HG03432 (cell line): ENCODE results near the gene RNF151.

Source experiments
- ATAC-seq: cut with Tn5 transposase; IDR thresholded peaks from one replicate; pipeline ENCODE4 v1.9.1; 2021; ENCODE audit warnings: mild to moderate bottlenecking, moderate library complexity; ENCODE audit not compliant: unreplicated experiment

RNF151 gene

GRCh38 chr16:1976216-1976520, 9.5 kb downstream of the RNF151 start:
- ATAC-seq: no peak

DNA sequence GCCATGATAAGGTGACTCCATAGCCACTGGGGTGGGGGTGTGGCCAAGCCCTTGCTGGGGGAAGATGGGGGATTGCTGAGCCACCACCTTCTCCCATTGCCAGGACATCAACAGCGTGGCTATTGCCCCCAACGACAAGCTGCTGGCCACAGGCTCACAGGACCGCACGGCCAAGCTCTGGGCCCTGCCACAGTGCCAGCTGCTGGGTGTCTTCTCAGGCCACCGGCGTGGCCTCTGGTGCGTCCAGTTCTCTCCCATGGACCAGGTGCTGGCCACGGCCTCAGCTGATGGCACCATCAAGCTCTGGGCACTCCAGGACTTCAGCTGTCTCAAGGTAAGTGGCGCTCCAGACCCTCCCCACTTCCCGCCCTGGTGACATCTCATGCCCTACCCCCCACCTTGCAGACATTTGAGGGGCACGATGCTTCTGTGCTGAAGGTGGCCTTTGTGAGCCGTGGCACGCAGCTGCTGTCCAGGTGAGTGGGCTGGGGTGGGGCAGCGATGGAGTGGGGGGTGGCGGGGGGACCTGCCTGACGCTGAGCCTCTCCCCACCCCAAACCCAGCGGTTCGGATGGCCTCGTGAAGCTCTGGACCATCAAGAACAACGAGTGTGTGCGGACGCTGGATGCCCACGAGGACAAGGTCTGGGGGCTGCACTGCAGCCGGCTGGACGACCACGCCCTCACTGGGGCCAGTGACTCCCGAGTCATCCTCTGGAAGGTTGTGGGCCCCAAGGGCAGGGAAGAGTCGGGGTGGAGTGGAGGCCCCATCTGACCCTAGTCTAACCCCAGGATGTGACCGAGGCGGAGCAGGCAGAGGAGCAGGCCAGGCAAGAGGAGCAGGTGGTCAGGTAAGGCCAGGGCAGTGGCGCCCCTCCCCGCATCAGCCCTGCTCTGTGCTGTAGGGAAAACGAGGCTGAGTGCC, 10.6 kb downstream of the RNF151 start:
- no peak for ATAC-seq

- ATAC-seq: no peak
Observed at GRCh38 chr16:1977875-1978268, 11.2 kb downstream of the RNF151 start.

DNA sequence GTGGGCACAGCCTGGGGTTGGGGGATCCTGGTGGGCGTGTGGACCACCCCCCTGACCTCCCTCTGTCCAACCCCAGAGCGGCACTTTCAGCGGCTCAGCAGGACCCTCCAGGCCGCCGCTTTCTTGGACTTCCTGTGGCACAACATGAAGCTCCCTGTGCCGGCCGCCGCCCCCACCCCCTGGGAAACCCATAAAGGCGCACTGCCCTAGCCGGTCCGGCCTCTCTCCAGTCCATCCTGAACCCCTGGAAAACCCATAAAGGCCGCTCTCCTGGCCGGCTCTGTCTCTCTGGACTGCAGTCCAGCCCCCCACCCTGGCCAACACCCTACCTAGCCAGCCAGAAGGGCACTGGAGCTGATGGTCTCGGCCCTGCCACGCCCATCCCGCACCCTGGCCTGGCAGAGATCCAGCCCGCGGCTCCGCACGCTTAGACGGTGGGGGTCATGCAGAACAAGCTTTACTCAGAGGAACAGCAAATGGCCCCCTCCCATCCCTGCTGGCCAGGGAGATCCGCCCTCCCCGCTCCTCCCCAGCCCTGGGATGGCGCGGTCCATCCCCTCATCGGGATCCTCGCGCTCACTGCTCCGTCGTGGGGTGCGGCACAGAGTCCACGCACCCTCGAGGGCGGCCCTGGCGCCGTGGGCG, 11.9 kb downstream of the RNF151 start:
- ATAC-seq: no peak

- no peak for ATAC-seq
Observed at GRCh38 chr16:1979271-1980029, 12.8 kb downstream of the RNF151 start.

DNA sequence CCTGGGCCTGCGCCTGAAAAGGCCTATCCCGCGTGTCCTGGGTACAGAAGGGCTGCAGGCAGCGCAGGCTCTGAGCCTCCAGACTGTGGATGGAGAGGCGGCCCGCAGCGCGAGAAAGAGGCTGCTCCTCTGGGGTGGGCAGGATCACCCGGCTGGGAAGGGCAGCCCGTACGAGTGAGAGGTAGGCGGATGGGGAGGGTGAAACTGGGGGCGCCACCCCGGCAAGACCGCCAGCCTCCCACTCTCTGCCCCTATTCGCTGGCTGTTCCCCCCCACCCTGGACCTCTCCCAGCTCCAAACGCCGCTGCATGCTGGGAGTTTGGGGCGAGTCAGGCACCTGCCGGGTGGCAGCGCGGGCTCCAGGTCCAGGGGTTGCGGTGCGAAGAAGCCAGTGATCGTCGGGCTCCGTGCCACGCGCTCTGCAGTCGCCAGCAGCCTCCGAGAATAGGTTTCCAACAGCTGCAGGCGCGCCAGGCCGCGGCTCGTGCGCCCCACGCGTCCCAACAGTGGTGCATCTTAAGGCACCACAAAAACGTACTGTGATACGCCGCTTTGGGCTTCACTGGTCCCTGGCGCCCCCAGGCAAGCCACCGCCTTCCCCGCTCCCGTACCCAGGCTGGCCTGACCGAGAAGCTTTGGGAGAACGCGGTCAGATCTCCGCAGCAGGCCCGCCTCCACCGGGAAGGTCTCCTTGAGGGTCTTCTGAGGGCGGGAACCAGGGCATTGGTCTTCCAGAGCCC, 13.5 kb downstream of the RNF151 start:
- no peak for ATAC-seq

DNA sequence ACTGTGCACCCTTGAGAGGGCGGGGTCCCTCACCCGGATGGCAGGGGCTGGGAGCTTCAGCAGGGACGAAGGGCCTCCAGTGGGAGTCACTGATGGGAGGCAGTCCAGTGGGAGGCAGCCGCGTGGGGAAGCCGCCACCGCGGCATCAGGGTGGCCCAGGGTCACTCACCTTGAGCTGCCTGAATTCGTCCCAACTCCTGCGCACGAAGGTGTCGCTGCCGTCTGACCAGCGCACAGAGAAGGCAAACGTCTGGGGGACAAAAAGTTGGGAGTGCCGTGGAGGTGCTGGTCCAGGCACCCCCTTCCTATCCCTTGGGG, 14.1 kb downstream of the RNF151 start:
- no peak for ATAC-seq

DNA sequence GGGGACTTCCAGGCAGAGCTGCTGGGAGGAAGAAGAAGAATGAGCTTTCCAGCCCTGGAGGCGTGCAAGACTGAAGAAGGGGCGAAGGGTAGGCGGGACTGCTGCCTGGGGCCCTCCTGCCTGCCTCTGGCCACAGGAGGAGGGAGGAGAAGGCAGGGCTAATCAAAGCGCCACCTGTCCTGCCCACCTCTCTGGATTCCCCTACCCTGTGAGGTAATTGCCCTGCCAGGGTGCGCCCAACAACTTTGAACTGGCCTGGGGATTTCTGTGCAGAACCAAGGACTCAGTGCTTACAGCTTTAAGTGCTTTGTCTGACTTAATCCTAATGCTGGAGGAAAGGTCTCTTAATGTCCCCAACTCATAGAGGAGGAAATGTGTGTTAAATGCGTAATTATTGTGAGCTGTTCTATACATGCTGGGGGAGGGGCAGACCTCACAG, 14.8 kb downstream of the RNF151 start, which contains the start of gene NOXO1:
Gene NOXO1, minus strand, starts transcription at position 72 of the 439 bp plus-strand sequence. CDS start 290 bp downstream, outside the sequence.
- no peak for ATAC-seq

DNA sequence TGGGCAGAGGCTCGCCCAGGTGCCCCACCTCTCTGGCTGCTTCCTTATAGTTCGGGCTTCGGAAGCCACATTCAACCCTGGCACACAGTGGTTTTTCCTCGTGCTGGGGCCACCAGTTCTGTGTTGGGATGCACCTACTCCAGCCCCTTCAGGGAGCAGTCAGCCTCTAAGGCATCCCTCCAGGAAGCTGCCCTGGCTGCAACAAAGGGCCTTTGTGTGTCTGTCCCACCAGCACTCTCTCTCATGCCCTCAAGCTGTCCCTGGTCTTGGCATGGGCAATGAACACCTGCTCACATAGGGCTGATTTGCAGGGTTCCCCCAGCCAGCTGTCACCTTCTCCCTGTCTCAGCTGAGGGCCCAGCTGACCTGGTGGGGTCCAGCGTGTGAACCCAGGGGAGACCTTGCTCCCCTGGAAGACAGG, 15.4 kb downstream of the RNF151 start:
- ATAC-seq: no peak

DNA sequence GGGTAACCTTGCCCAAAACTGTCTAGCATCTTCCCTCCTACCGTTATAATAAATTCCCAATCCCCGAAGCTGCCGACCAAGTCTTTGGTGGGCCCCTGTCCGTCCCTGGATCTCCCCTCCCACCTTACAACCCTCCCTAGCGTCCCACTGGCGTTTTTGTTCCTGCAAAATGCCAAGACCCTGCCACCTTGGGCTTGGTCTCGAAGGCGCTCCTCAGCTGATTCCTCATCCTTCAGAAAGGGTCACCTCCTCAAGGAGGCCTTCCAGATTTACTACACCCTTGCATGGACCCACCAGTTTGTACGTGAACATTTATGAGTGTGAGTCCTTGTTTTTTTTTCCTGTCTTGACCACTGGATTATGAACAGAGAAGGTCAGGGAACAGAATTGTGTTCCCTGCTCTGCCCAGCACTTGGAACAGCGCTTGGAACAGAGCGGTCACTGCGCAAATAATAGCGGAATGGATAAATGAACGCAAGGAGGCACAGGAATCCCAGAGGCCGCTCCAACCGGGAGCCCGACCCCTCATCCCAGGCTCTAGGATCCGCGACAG, 16.4 kb downstream of the RNF151 start:
- ATAC-seq: no peak

- ATAC-seq: peak; percentile 78
Observed at GRCh38 chr16:1983544-1984346, 17.1 kb downstream of the RNF151 start, which contains the start of gene GFER. Gene GFER (plus strand): TSS chr16:1984193. CDS start chr16:1984219, 26 bp downstream.

DNA sequence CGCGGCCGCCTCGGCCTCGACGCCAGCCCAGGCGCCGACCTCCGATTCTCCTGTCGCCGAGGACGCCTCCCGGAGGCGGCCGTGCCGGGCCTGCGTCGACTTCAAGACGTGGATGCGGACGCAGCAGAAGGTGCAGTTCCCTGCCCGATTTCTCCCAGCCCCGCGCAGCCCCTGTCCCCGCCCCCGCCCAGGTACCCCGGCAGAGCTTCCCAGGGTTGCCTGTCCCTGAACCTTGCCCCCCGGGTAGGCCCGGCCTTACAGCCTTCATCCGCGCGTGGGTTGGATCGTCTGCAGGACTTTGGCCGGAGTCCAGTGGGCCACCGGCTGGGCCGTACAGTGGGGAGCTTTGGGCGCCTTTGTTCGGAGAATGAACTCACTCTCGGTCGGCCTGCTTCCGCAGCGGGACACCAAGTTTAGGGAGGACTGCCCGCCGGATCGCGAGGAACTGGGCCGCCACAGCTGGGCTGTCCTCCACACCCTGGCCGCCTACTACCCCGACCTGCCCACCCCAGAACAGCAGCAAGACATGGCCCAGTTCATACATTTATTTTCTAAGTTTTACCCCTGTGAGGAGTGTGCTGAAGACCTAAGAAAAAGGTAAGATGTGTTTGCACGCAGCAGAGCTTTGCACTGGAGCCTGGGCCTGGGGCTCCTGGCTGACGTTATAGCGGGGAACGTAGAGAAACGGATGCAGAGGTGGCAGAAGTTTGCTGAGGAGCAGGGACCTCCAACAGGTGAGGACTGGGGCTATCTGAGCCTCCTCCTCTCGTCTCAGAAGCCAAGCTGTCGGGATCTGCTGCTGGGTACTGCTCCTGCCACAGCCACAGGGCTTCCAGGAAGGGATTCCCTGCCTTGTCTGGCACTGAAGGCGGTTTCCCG, 17.9 kb downstream of the RNF151 start:
- peak; percentile 5 for ATAC-seq

- no peak for ATAC-seq
Observed at GRCh38 chr16:1985466-1986150, 19.0 kb downstream of the RNF151 start.

- ATAC-seq: no peak
Observed at GRCh38 chr16:1987198-1987597, 20.5 kb downstream of the RNF151 start.

DNA sequence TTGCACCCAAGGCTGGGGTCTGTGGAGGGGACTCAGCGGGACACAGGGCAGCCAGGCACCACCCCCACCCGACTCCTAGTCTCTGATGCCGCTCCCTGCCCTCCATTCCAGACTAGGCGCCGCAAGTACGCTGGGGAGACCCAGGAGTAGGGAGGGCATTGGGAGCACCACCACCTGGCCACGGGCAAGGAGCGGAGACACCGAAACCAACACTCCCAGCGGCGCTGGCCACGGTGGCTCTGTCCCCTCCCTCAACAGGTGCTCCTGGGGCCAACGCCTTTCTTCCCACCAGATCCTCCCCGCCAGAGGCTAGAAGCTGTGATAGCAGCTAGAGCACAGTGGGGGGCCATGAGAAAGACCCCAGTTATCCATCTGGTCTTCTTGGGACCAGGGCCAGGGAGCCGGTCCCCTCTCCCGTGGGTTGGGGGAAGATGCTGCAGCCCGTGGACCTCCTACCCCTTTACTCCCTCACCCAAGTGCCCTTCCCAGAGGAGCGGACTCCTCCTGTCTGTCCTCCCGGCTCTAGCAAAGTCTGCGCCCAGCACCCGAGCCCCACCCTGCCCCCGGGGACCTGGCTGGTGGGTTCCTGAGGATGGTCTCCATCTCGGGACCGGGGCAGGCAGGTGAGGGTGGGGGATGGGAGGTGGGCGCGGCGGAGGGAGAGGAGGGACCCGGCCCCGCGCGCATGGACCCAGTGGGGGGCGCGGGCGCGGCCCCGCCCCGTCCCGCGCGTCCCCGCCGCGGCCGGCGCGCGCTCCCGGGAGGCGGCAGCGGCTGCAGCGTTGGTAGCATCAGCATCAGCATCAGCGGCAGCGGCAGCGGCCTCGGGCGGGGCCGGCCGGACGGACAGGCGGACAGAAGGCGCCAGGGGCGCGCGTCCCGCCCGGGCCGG, 22.8 kb downstream of the RNF151 start, which contains the start of gene SYNGR3:
Gene SYNGR3, plus strand, starts transcription at position 762 of the 892 bp plus-strand sequence. CDS start 133 bp downstream, outside the sequence.
- no peak for ATAC-seq

DNA sequence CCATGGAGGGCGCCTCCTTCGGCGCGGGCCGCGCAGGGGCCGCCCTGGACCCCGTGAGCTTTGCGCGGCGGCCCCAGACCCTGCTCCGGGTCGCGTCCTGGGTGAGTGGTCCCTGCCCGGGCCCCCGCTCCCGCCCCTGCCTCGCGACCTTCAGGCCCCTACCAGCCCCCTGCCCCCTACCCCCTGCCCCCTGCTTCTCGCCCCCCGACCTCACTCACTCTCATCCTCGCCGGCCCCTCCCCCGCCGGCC, 23.4 kb downstream of the RNF151 start:
- ATAC-seq: no peak
